NCI-H2196 treated with DMSO at 0.1 percent for 48 hours (cell line): ENCODE data around the gene KIF2C.
A peak's percentile ranks its signal among the peaks of the same experiment; 100 is the strongest.
"Not testable (repeated sequence)": the region's sequence is repeated elsewhere in the genome, so short reads cannot be mapped to it uniquely, and the experiment has no call there.

ENCODE experiments used
- DNase-seq: peaks from one replicate; lab custom pipeline; 2025; ENCODE audit not compliant: unreplicated experiment; lab: John Stamatoyannopoulos, UW

KIF2C gene

DNA sequence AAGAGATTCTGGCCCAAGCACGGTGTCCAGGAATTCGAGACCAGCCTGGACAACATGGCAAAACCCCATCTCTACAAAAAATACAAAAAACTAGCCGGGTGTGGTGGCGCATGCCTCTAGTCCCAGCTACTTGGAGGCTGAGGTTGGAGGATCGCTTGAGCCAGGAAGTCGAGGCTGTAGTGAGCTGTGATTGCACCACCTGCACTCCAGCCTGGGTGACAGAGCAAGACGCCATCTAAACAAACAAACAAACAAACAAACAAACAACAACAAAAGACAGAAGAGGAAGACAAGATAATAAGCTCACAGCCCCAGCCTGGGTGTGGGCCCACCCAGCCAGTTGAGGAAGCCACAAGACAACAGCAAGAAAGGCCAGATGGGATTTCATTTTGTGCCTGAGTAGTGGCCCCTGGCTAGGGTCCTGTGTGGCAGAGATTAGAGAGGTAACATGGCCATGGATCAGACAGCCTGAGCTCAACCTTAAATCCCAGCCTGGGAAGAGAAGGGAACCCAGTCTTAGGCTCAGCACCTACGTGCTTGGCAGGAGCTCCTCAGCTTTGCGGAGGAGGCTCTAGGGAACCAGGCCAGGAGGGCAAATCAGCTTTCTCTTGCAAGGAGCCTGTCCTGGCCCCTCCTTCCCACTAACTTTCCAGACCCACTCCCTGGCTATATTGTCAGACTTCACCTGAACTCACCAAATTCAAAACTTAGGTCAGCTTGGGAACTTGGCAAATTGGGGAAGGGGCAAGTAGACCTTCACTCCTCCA is 53.3 kb downstream of the KIF2C start:
- DNase-seq: no peak

DNA sequence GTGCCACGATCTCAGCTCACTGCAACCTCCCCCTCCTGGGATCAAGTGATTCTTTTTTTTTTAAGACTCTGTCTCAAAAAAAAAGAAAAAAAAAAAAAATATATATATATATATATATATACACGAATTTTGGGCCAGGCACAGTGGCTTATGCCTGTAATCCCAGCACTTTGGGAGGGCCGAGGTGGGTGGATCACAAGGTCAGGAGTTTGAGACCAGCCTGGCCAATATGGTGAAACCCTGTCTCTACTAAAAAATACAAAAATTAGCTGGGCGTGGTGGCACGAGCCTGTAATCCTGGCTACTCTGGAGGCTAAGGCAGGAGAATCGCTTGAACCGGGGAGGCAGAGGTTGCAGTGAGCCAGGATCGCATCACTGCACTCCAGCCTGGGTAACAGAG is 58.2 kb downstream of the KIF2C start:
- DNase-seq: not testable (repeated sequence)

DNA sequence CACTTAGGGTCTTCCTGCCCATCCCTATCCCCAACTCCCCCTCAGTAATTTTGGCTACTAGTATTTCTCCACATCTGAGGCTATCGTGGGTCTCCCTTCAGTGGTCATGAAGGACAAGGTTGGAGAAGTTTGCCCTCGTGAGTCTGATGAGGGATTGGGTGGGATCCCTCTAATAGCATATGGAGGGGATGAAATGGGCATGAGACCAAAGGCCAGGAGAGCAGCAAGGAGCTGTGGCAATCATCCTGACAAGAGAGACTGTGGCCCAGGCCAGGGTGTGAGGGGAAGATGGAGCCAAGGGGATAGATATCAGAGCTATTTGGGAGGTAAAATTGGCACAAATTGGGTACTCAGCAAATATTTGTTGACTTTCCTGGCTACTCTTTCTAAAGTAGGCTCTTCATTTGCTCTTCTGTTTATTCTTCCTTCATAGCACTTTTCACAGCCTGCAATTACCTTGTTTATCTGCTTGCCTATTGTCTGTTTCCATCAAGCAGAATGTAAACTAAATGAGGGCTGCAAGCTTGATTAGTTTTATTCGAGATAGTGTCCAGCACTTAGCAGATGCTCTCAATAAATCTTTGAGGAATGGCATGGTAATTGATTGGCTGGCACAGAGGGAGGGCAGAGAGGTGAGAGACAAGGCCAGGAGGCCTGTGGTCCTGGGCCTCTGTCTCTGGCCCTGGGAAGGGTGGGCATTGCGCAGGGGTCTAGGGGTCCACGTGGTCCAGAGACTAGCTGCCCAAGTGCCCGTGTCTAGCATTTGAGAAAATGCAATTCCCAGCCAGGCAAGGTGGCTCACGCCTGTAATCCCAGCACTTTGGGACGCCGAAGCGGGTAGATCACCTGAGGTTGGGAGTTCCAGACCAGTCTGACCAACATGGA is 59.1 kb downstream of the KIF2C start:
- DNase-seq: no peak

DNA sequence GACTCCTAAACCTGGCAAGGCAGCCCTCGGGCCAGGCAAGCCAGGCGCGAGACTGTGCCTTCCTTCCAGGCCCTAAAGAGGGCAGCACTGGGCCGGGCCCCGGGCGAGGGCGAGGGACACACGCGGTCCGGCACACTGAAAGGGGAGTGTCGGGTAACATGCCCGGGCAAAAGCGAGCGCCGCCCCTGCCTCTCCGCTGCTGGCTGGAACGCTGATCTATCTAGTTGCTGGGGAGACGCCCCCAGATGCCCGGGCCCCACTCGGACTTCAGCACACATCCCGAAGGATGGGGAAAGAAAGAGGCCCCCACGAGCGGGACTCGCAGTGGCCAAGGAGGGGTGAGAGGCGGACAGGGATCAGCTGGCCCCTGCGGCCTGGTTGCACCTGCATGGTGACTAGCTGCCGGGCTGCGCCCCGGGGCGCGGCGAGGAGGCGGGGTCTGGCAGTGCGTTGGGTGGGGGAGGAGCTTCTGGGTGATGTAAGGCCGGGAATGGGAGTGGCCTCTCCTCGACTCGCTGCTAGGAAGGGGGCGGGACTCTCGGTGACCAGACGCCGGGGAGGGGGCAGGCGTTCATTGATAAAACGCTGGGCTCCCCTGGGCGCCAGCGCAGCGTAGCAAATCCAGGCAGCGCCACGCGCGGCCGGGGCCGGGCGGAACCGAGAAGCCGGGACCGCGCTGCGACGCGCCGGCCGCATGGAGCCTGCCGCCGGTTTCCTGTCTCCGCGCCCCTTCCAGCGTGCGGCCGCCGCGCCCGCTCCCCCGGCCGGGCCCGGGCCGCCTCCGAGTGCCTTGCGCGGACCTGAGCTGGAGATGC is 60.3 kb downstream of the KIF2C start, which contains the start of gene PLK3:
PLK3 (plus strand) TSS at position 608 of the 815 bp plus-strand sequence; CDS start at position 695, 87 bp downstream.
- peak; percentile 97 for DNase-seq

DNA sequence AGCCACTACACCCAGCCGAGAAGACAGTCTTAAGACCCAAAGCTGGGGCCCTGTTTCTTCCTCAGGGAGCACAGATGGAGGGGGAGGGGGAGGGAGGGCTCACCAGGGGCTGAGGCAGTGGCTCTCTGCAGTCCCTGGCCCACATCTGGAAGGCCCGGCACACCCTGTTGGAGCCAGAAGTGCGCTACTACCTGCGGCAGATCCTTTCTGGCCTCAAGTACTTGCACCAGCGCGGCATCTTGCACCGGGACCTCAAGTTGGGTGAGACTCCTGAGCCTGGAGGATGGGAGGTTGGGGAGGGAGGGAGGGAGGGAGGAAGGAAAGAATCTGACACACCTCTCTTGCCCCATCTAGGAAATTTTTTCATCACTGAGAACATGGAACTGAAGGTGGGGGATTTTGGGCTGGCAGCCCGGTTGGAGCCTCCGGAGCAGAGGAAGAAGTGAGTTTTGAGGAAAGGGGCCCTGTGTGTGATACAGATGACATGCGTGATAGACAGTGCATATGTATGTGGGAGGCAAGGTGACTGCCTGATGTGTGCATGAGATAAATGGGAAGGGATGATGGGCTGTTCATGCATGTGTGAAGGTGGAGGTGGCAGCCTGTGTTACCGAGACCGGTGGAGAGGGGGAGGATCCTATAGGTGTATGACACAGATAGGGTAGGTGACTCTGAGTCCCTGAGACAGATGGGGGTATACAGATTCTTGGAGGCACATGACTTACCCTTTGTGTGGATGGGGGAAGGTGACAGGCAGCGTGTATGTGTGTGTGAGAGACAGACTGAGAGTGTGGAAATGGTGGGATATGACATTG is 62.1 kb downstream of the KIF2C start:
- no peak for DNase-seq

DNA sequence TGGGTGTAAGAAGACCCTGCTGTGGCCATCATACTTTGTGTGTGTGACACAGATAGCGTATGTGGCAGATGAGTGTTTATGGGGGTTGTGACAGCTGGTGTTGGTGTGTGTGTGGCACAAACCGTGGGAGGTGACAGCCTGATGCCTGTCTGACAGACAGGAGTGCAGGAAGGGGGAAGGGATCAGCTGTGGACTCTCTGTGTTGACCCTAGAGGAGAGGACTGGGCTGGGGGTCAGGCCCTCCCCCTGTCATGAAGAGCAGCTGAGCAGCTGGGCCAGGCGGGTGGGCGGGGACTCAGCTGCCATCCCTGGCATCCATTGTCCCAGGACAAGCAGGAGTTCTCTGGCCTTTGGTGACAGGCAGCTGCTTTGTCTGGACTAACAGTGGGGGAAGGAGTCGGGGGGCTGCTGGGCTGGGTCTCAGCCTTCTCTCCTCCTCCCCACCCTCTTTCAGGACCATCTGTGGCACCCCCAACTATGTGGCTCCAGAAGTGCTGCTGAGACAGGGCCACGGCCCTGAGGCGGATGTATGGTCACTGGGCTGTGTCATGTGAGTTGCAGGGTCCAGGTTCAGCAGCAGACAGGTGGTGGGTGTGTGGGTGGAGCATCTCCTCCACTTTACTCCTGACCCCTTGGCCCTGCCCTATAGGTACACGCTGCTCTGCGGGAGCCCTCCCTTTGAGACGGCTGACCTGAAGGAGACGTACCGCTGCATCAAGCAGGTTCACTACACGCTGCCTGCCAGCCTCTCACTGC is 62.8 kb downstream of the KIF2C start:
- DNase-seq: no peak

DNA sequence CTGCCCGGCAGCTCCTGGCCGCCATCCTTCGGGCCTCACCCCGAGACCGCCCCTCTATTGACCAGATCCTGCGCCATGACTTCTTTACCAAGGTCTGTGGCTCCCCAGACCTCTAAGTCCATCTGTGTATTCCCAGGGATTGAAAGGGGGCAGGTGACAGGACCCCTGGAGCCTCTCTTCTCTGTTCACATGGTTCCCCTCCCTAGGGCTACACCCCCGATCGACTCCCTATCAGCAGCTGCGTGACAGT is 63.4 kb downstream of the KIF2C start:
- DNase-seq: no peak

DNA sequence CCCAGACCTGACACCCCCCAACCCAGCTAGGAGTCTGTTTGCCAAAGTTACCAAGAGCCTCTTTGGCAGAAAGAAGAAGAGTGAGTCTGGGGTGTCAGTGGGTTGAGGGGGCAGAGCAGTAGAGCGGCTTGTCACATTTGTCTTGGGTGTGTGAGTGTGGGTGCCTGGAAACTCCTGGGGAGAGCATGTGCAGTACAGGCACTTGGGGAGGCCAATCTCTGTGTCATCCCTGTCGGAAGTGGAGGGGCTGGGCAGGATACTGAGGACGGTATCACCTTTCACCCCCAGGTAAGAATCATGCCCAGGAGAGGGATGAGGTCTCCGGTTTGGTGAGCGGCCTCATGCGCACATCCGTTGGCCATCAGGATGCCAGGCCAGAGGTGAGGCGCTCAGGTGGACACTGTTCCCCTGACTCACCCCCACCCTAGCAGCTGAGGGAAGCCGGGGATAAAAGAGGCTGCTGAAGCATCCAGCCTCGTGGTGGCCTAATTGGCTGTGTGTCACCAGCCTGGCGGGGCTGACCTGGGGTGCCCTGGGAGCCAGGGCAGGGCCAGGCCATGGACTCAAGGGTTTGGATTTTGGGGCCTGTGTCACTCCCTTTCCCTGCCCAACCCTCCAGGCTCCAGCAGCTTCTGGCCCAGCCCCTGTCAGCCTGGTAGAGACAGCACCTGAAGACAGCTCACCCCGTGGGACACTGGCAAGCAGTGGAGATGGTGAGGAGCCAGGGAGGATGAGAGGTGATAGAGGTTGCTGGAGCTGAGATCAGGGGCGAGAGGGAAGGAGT is 63.9 kb downstream of the KIF2C start:
- DNase-seq: no peak

DNA sequence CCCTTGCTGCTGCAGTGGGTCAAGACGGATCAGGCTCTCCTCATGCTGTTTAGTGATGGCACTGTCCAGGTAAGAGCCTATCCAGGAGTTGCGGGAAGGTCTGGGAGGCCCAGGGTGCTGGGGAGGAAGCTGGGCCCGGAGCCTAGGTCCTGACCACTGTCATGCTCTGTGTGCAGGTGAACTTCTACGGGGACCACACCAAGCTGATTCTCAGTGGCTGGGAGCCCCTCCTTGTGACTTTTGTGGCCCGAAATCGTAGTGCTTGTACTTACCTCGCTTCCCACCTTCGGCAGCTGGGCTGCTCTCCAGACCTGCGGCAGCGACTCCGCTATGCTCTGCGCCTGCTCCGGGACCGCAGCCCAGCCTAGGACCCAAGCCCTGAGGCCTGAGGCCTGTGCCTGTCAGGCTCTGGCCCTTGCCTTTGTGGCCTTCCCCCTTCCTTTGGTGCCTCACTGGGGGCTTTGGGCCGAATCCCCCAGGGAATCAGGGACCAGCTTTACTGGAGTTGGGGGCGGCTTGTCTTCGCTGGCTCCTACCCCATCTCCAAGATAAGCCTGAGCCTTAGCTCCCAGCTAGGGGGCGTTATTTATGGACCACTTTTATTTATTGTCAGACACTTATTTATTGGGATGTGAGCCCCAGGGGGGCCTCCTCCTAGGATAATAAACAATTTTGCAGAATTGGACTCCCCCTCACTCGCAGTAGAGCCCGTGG is 65.8 kb downstream of the KIF2C start:
- no peak for DNase-seq

DNA sequence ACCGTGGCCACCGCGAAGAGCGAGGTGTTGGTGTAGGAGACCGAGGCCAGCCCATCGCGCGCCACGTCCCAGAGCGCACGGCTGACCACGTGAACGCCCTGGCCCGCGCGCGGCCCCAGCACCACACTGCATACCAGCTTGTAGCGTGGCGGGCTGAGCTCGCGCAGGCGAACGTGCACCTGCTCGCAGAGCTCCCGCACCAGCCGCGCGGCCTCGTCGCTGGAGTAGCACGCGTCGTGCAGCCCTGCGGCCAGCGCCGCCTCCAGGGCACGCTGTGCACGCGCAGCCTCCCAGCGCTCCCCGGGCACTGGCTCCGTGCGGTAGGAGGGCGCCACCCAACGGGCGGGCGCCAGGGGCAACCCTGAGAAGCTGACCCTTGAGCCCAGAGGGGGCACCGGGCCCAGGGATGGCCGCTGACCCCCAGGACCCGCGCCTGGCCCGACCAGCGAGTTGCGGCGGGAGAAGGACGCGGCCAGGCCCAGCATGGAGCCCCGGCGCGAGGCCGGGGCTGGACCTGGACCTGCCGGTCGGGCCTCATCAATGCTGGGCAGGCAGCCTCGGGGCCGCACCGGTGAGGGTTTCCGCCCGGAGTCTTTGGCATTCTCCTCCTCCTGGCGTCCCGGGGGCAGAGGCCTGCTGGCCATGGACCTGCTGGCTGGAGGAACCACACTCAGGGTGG is 66.5 kb downstream of the KIF2C start:
- DNase-seq: no peak

DNA sequence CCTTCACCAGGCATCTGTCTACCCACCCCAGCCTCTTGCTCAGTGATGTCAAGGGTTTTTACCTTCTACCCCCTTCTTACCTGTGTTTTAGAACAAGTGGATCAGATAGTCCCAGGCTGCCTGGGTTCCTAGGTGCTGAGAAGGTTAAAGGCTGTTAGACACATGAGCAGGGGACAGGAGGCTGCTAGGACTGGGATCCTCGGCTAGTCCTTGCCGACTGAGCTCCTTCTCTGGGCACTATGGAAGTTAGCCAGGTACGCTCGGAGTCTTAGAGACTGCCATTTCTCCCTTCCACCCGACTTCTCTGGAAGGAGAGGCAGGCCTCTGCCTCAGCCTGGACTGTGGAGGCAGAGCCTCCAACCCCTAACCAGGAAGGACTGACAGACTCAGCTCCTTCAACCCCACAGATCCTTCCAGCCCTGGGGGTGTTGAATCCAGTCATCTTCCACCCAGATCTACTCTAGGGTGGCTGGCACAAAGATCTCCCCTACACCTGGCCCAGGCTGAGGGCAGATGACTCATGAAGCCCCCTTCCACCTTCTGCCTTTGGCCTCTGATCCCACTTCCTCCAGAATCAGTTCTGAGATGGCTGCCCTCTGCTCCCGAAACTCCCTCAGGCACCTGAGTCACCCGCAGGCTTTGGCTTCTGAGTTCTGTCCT is 67.2 kb downstream of the KIF2C start, which contains the start of gene DYNLT4:
DYNLT4 (minus strand) TSS at position 648 of the 660 bp plus-strand sequence. CDS start 683 bp downstream, outside the sequence.
- DNase-seq: no peak

DNA sequence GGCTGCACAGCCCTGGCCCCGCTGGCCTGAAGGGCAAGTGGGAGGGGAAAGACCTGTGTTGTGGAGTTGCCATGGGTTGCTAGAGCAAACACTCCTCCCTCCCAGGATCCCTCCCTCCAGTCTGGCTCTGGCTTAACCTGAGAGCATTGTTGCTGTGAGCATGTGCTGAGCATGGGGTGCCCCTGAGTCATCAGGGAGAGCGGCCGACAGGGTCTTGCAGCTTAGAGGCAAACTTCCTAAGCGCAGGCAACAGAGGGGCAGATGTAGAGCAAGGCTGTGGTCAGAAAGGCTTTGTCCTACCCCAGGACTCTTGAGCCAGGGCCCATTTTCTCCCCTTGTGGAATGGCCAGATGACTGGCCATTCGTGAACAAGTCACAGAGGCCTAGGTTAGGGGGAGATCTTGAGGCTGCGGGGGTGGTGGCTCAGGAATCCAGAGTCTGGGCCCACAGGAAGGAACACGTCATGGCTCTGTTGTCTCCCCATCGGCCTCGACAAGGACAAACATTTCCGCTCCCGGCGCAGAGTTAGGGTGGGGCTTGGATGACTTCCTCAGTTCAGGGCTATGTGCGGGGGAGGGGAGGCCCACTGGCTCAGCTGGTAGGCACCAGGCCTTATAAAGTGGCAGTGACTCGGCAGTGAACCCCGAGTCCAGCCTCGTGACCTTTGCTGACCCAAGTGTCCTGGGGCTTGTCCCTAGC is 67.9 kb downstream of the KIF2C start:
- DNase-seq: peak; percentile 95

DNA sequence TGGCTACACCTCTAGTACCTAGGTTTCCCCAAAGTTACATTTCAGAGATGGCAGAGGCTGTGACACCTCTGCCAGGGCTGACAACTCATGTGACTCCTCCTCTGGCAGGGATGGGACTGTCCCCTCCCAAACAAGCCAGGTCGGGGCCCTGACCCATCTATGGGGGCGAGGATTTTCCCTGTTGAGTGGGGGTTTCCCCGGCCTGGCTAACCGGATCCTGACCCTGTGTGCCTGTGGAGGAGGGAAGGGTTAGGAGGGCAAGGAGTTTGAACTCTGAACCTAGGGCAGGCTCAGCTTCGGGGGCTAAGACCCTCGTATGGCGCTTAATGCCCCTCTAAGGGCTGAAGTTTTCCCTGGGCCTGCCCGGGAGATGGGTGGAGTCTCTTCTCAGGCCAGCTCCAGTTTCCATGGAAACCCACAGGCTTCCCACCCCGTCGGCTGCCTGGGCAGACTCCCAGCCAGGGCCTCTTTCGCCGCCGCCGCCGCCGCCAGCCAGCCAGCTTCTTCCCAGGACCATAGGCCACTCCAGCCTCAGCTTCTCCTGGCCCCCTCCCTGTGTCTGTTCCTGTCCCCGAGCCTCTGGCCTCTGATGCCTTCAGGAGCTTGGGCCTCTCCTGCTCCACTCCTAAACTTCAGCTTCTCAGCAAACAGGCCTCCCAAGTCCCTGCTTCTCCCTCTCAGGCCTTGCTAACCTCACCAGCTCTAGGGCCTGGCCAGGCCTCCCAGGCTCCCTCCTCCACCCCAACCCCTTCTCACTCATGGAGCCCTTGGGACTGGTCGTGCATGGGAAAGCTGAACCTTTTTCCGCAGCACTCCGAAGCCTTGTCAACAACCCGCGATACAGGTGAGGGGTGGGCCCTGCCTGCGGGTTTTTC is 68.7 kb downstream of the KIF2C start, which contains the start of gene BTBD19:
BTBD19 (plus strand) TSS at position 461 of the 875 bp plus-strand sequence; CDS start at position 759, 298 bp downstream.
- no peak for DNase-seq

DNA sequence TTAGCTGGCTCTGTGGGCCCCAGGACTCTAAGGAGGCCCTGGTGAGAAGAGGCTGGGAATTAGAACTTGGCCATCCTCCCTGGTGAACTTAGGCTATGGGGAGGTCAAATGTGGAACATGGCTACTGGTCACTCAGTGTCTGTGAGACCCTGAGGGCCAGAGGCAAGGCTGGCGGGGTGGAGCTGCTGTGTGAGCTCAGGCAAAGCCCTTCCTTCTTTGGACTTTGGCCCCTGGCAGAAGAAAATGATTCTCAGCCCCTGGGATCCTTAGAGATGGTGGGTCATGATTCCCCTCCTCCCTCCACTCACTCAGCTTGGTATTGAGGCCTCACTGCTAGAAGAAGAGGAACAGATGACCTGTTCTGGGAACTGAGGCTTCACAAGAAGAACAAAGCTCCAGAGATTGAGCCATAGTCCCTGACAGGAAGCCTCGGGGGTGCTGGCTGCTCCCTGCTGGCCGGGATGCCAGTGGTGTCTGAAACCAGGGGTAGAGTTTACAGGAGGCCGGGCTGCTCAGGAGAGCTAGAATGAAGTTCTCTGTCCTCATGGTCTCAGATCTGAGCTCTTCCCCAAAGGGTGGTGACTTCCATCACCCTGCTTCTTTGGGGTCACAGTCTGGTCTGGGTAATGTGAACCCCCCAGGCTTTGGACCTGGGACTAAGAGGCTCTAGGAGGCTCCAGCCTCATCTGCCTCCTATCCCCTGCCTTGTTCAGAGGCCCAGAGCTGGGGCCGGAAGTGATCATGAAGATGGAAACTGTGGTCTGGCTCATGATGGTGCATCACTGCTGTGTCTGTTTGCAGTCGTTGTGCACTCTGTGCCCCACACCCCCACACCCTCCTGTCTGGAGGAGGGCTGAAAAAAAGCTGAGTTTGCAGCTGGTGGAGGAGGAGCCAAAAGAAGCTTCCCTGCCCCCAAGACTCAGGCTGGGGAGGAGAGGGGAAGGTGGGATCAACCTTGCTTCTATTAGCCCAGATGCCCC is 69.6 kb downstream of the KIF2C start:
- no peak for DNase-seq
